Stimulated activated CD8-positive, alpha-beta memory T cell treated with anti-CD3 and anti-CD28 coated beads, Interleukin-15, amount 100 ng/mL, for 48 hours (primary cell): ENCODE results near the gene KIF21B.
A peak's percentile ranks its signal among the peaks of the same experiment; 100 is the strongest.

ENCODE experiments used
- DNase-seq, 2 donors: peaks; one replicate each; pipeline ENCODE4 v3.0.0-alpha.2; 2020; ENCODE audit warnings: low read depth in 2 of 2

KIF21B gene

GRCh38 chr1:201023517-201023902, at the start of gene KIF21B:
Gene KIF21B (minus strand): TSS chr1:201023714. CDS start chr1:201023383, 331 bp downstream.
- DNase-seq: peak; percentile 90

GRCh38 chr1:201072922-201073321, 49.4 kb upstream of the KIF21B start:
- DNase-seq: no peak

GRCh38 chr1:201072149-201072548, 48.6 kb upstream of the KIF21B start:
- no peak for DNase-seq

GRCh38 chr1:201069636-201070035, 46.1 kb upstream of the KIF21B start:
- DNase-seq: no peak

GRCh38 chr1:201068976-201069375, 45.5 kb upstream of the KIF21B start:
- no peak for DNase-seq

GRCh38 chr1:201066986-201067385, 43.5 kb upstream of the KIF21B start:
- no peak for DNase-seq

- DNase-seq: no peak
These were observed 42.2 kb upstream of the KIF21B start for GRCh38 chr1:201065686-201066085.

- no peak for DNase-seq
These were observed 41.3 kb upstream of the KIF21B start for GRCh38 chr1:201064806-201065205.

- DNase-seq: no peak
These were observed 39.6 kb upstream of the KIF21B start for GRCh38 chr1:201063145-201063544.

- DNase-seq: no peak
These were observed 39.1 kb upstream of the KIF21B start for GRCh38 chr1:201062511-201063091.

GRCh38 chr1:201061886-201062285, 38.4 kb upstream of the KIF21B start:
- no peak for DNase-seq

- no peak for DNase-seq
These were observed 37.5 kb upstream of the KIF21B start for GRCh38 chr1:201061049-201061448.

- DNase-seq: no peak
These were observed 37.1 kb upstream of the KIF21B start for GRCh38 chr1:201060586-201060985.

- no peak for DNase-seq
These were observed 36.5 kb upstream of the KIF21B start for GRCh38 chr1:201059871-201060555.

- no peak for DNase-seq
These were observed 35.9 kb upstream of the KIF21B start for GRCh38 chr1:201059401-201059800.

- DNase-seq: no peak
These were observed 30.6 kb upstream of the KIF21B start for GRCh38 chr1:201054091-201054543.

GRCh38 chr1:201053155-201053860, 29.8 kb upstream of the KIF21B start:
- no peak for DNase-seq

GRCh38 chr1:201051399-201051798, 27.9 kb upstream of the KIF21B start:
- no peak for DNase-seq

- no peak for DNase-seq
These were observed 27.2 kb upstream of the KIF21B start for GRCh38 chr1:201050515-201051277.

GRCh38 chr1:201049248-201049831, 25.8 kb upstream of the KIF21B start:
- no peak for DNase-seq

- no peak for DNase-seq
These were observed 25.0 kb upstream of the KIF21B start for GRCh38 chr1:201048521-201048920.

GRCh38 chr1:201044119-201044518, 20.6 kb upstream of the KIF21B start:
- no peak for DNase-seq
